AG04450 (cell line): ENCODE results near the gene SLC45A2. TPM values are rescaled to one million over a fixed set of nuclear protein-coding genes. Genes with fewer than 3 reads are reported as not detected.

Experiments used
- CTCF ChIA-PET: fragments of 300-600, 350-600 bp; formaldehyde crosslinking; extraction: SDS; loops from one replicate; lab custom pipeline; 2022; ENCODE audit warnings: antibody characterized with exemption, inconsistent platforms; lab: Charles Lee
- POLR2A ChIA-PET: fragments of 350-600 bp; formaldehyde crosslinking; extraction: SDS; loops from one replicate; lab custom pipeline; 2021; ENCODE audit warnings: antibody characterized with exemption, inconsistent platforms; lab: Yijun Ruan, JAX
- DNase-seq: peaks from one replicate; pipeline ENCODE4 v3.0.0-alpha.2; 2011; ENCODE audit warnings: low read depth, low spot score
- H3K27ac ChIP-seq: one replicate; pipeline ENCODE4 v1.5.1; 2012; ENCODE audit warnings: low read depth, low read length, control low read depth
- H3K27me3 ChIP-seq: one replicate; pipeline ENCODE4 v1.6.0; 2012; ENCODE audit warnings: low read length; ENCODE audit not compliant: control insufficient read depth, insufficient read depth
- H3K4me3 ChIP-seq: 2 replicates; pipeline ENCODE4 v1.5.1; 2011; ENCODE audit warnings: mild to moderate bottlenecking, low read depth, low read length, control low read depth
- H3K9me3 ChIP-seq: 2 replicates; pipeline ENCODE4 v1.5.1; 2012; ENCODE audit warnings: low read length; ENCODE audit not compliant: control insufficient read depth, insufficient read depth
- CTCF ChIP-seq: IDR thresholded peaks from 2 replicates; pipeline ENCODE4 v1.5.1; 2011; ENCODE audit warnings: low read depth, low read length, control low read depth, inconsistent platforms
- polyA plus RNA-seq: library from polyadenylated mRNA; depleted of rRNA; stranded (reverse); fragments of >200 nt; gene quantifications from 2 replicates; pipeline ENCODE4 v1.2.3, GENCODE V29; 2011

The SLC45A2 gene
- polyA plus RNA-seq, 1 experiment, result not detected

GRCh38 chr5:34005211-34005610 lies 20.7 kb upstream of the SLC45A2 start:
- Histone ChIP-seq H3K4me3 (no peak overlapping the region), H3K27me3 (no peaks in the 10 kb centered on the region), H3K9me3 (no peaks in the 10 kb centered on the region), H3K27ac (no peak overlapping the region)
- POLR2A ChIA-PET, result no interaction called here
- CTCF ChIA-PET, result interaction anchor here (3.9 kb wide), 1 partner anchor 8 kb away, joined by 18 read pairs; no protein-coding TSS in a partner anchor
- no peak for TF ChIP-seq CTCF
- no peak for DNase-seq

DNA sequence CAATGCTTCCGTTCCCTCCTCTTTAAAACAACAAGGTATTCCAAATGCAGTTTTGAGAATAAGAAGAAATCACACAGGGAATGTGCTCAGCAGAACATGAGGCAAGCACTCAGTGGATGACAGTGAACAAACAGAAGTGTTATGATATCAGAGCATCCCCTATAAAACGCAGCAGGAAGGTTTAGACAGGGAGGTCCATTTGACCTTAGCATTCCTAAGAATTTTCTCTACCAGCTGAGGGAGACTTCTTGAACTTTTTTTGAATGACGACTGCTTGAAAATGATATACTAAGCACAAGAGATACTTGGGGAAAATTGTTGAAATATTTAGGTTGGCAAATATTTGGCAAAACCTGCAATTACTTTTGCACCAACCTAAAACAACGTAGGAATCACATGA lies 19.4 kb upstream of the SLC45A2 start:
- Histone ChIP-seq H3K4me3 (no peak overlapping the region), H3K27ac (no peak overlapping the region), H3K9me3 (no peaks in the 10 kb centered on the region), H3K27me3 (no peaks in the 10 kb centered on the region)
- TF ChIP-seq CTCF, result no peak
- no peak for DNase-seq
- ChIA-PET CTCF (no interaction called here), POLR2A (no interaction called here)

- CTCF ChIA-PET, result interaction anchor here (0.8 kb wide), 1 partner anchor 449 kb away, joined by 3 read pairs; no protein-coding TSS in a partner anchor
- Histone ChIP-seq H3K27ac (no peak overlapping the region), H3K9me3 (no peaks in the 10 kb centered on the region), H3K4me3 (no peak overlapping the region), H3K27me3 (no peaks in the 10 kb centered on the region)
- POLR2A ChIA-PET, result no interaction called here
- no peak for TF ChIP-seq CTCF
- no peak for DNase-seq
Measured at GRCh38 chr5:34002629-34003328, 18.3 kb upstream of the SLC45A2 start.

- no peaks in the 10 kb centered on the region for H3K9me3 ChIP-seq
- no peak for DNase-seq
- ChIA-PET CTCF (no interaction called here), POLR2A (no interaction called here)
- no peak overlapping the region for H3K27ac ChIP-seq
- no peaks in the 10 kb centered on the region for H3K27me3 ChIP-seq
- H3K4me3 ChIP-seq, result no peak overlapping the region
- no peak for TF ChIP-seq CTCF
Measured at GRCh38 chr5:34001241-34001841, 16.8 kb upstream of the SLC45A2 start.

- no peak for TF ChIP-seq CTCF
- H3K4me3 ChIP-seq, result no peak overlapping the region
- H3K27me3 ChIP-seq, result no peaks in the 10 kb centered on the region
- DNase-seq, result no peak
- no peak overlapping the region for H3K27ac ChIP-seq
- POLR2A ChIA-PET, result no interaction called here
- CTCF ChIA-PET, result interaction anchor here (0.7 to 1.7 kb wide), 4 partner anchors 30 to 529 kb away, joined by 3 to 5 read pairs (median 4); no protein-coding TSS in a partner anchor
- no peaks in the 10 kb centered on the region for H3K9me3 ChIP-seq
Measured at GRCh38 chr5:33999978-34000377, 15.5 kb upstream of the SLC45A2 start.
